Kidney (tissue), 14 donors: Measurements from ENCODE around the gene HSPA1B. TPM values are rescaled to one million over a fixed set of nuclear protein-coding genes. Genes with fewer than 3 reads are reported as not detected.

Experiments used
- DNase-seq, 5 donors: peaks; one replicate each; pipeline ENCODE4 v3.0.0-alpha.2; 2013 to 2020
- FAIRE-seq: peaks from 2 replicates; lab custom pipeline; 2012; peaks lifted over from hg19 to GRCh38; lab: Jason Lieb, UNC
- H3K27ac ChIP-seq, 2 donors: one replicate each; pipeline ENCODE4 v1.7.0; 2013; ENCODE audit warnings: low read depth in 2 of 2, low read length in 2 of 2, inconsistent platforms in 1 of 2
- H3K27me3 ChIP-seq: one replicate; pipeline ENCODE4 v1.7.1; 2013; ENCODE audit warnings: low read length, inconsistent platforms; ENCODE audit not compliant: control insufficient read depth, insufficient read depth
- H3K36me3 ChIP-seq, 3 donors: one replicate each; pipeline versions ENCODE4 v1.7.0 to v1.7.1; 2013; ENCODE audit warnings: low read length in 3 of 3, control low read depth in 1 of 3, inconsistent platforms in 1 of 3; ENCODE audit not compliant: insufficient read depth in 3 of 3, control insufficient read depth in 2 of 3
- H3K4me1 ChIP-seq, 3 donors: one replicate each; pipeline versions ENCODE4 v1.7.0 to v1.7.1; 2013; ENCODE audit warnings: low read length in 3 of 3, inconsistent platforms in 1 of 3, low read depth in 1 of 3; ENCODE audit not compliant: control insufficient read depth in 2 of 3, insufficient read depth in 2 of 3
- H3K4me3 ChIP-seq, 3 donors: one replicate each; pipeline versions ENCODE4 v1.7.0 to v1.8.1; 2013; ENCODE audit warnings: low read length in 3 of 3, control low read depth in 1 of 3, inconsistent platforms in 1 of 3
- H3K9ac ChIP-seq, 3 donors: one replicate each; pipeline versions ENCODE4 v1.7.0 to v1.7.1; 2013; ENCODE audit warnings: low read length in 3 of 3, control low read depth in 1 of 3, inconsistent platforms in 1 of 3
- H3K9me3 ChIP-seq, 3 donors: one replicate each; pipeline versions ENCODE4 v1.7.0 to v1.7.1; 2013; ENCODE audit warnings: low read length in 3 of 3, control low read depth in 1 of 3, inconsistent platforms in 1 of 3; ENCODE audit not compliant: control insufficient read depth in 2 of 3, insufficient read depth in 1 of 3
- intact Hi-C: fragments of 100-400 bp; cut with DNase I; formaldehyde crosslinking; loops from one replicate; pipeline ENCODE4 v1.11.1; 2022
- polyA plus RNA-seq: library from polyadenylated mRNA; stranded (reverse); fragments of 350-450 nt; fragmentation: Illumina TruSeq; extraction: RNeasy Lipid Tissue Mini Kit (QIAGEN cat#74804); gene quantifications from one replicate; pipeline ENCODE4 v1.2.3, GENCODE V29; 2014; ENCODE audit warnings: low read depth, low replicate concordance; ENCODE audit not compliant: insufficient read depth
- total RNA-seq: library from RNA; stranded (reverse); fragmentation: NEBNext Ultra II Directional; extraction: Animal tissue kit (Norgen Biotek cat#: 25700); gene quantifications from one replicate; pipeline ENCODE4 v1.2.1, GENCODE V29; 2021
- TF ChIP-seq, protein P1 (sequence below): IDR thresholded peaks from 3 replicates; pipeline ENCODE4 v1.5.1; 2012; ENCODE audit warnings: mild to moderate bottlenecking, moderate library complexity, borderline replicate concordance; ENCODE audit not compliant: insufficient read depth; ENCODE audit errors: extremely low read depth
- donor health status: control.
- donor health status: control.
- donor health status: control.
- donor health status: control.
- donor health status: control.
- donor health status: DM: yes; HTN: yes; CAD: no.
- donor health status: Normal renal cell carcinoma (clear cell type).

The HSPA1B gene
- total and polyA plus RNA-seq, 2 donors from 2014 or later: 142 to 175 TPM

DNA sequence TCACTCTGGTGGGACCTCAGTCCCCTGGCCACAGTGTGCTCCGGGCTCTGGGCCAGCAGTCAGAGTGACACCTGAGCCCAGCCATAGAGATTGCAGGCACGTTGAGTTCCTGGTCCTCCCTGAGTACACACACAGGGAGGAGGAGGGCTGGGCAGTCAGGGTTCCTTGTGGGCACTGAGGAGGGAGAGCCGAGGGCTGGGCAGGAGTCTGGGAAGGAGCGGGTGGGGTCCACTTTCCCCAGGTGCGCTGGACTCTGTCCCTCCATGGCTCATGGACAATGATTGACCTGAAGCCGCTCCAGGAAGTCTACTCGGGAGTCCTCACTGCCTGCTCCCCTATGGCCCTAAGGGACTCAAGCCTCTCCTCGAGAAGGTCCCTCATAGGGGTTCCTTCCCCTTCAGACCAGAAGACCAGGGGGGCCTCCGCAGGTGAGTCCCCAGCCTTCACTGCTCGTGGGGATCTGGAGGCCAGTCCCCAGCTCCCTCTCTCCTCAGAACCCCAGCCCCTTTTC is 50.2 kb downstream of the HSPA1B start:
- TF ChIP-seq, protein P1, sequence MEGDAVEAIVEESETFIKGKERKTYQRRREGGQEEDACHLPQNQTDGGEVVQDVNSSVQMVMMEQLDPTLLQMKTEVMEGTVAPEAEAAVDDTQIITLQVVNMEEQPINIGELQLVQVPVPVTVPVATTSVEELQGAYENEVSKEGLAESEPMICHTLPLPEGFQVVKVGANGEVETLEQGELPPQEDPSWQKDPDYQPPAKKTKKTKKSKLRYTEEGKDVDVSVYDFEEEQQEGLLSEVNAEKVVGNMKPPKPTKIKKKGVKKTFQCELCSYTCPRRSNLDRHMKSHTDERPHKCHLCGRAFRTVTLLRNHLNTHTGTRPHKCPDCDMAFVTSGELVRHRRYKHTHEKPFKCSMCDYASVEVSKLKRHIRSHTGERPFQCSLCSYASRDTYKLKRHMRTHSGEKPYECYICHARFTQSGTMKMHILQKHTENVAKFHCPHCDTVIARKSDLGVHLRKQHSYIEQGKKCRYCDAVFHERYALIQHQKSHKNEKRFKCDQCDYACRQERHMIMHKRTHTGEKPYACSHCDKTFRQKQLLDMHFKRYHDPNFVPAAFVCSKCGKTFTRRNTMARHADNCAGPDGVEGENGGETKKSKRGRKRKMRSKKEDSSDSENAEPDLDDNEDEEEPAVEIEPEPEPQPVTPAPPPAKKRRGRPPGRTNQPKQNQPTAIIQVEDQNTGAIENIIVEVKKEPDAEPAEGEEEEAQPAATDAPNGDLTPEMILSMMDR: no peak
- peak overlapping the region; percentile 75 to 87 for H3K27ac ChIP-seq
- H3K9me3 ChIP-seq: no peaks in the 10 kb centered on the region
- peaks cover 0 to 8% (median 0%) of the 10 kb centered on the region in 3 donors for H3K4me1 ChIP-seq
- DNase-seq: peak; percentile 64 to 90 (median 77)
- peak overlapping the region in 2 of 3 donors; percentile 41 to 56 for H3K4me3 ChIP-seq
- intact Hi-C loops: no loop called here
- H3K9ac ChIP-seq: peak overlapping the region in 1 of 3 donors; percentile 56
- no peak for FAIRE-seq
- no peaks in the 10 kb centered on the region for H3K27me3 ChIP-seq
- H3K36me3 ChIP-seq: peaks cover 2 to 19% (median 11%) of the 10 kb centered on the region in 3 donors

DNA sequence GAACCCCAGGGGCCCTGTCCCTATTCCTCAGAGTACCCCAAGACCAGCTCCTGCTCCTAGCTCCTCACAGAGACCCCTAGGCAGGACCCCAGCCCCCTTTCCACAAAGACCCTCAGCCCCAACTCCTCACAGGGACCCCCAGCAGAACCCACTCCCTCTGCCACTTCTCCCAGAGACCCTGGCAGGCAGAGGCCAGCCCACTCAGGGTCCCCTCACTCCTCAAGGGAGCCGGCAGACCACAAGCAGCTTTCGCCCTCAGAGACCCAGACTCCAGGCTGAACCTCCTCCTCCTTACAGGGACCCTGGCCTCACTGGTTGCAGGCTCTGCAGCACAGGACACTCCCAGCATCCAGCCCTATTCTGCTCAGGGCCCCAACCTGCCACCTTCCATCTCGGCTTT is 50.7 kb downstream of the HSPA1B start:
- TF ChIP-seq, protein P1: no peak
- H3K36me3 ChIP-seq: peaks cover 2 to 24% (median 12%) of the 10 kb centered on the region in 3 donors
- intact Hi-C loops: no loop called here
- peaks cover 0 to 8% (median 0%) of the 10 kb centered on the region in 3 donors for H3K4me1 ChIP-seq
- no peaks in the 10 kb centered on the region for H3K9me3 ChIP-seq
- H3K27ac ChIP-seq: peak overlapping the region; percentile 75 to 87
- FAIRE-seq: no peak
- H3K9ac ChIP-seq: peak overlapping the region in 2 of 3 donors; percentile 24 to 56
- no peak for DNase-seq
- H3K4me3 ChIP-seq: peak overlapping the region in 2 of 3 donors; percentile 41 to 56
- H3K27me3 ChIP-seq: no peaks in the 10 kb centered on the region

DNA sequence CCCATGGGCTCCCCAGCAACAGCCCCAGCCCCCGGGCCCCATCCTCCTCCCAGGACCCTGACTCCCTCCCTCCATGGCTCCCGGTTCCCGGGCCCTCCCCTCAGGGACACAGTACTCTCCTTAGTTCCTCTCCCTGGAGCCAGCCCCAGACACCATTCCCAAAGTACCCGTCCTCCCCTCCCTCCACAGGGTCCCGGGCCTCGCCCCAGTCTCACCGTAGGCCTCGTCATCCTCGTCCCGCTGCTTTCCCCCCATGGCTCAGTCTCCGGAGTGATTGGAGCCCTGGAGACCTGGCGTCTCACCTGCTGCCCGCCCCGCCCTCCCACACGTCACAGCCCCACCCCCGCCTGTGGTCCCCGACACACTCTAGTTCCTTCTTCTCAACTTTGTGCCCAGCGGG is 51.2 kb downstream of the HSPA1B start, which contains the start of gene SLC44A4:
Gene SLC44A4, minus strand, starts transcription at position 272 of the 400 bp plus-strand sequence. Its CDS starts 17 bp downstream, at position 255.
- H3K4me1 ChIP-seq: peaks cover 0 to 8% (median 0%) of the 10 kb centered on the region in 3 donors
- H3K27ac ChIP-seq: peak within 1 kb of the TSS; percentile 75 to 87
- TF ChIP-seq, protein P1: no peak
- H3K27me3 ChIP-seq: no peaks in the 10 kb centered on the region
- peak; percentile 40 to 79 (median 65) for DNase-seq
- H3K36me3 ChIP-seq: peaks cover 2 to 29% (median 17%) of the 10 kb centered on the region in 3 donors
- H3K4me3 ChIP-seq: peak within 1 kb of the TSS in 2 of 3 donors; percentile 41 to 56
- no peak for FAIRE-seq
- H3K9me3 ChIP-seq: no peaks in the 10 kb centered on the region
- intact Hi-C loops: no loop called here
- peak within 1 kb of the TSS in 2 of 3 donors; percentile 24 to 56 for H3K9ac ChIP-seq
